ENCODE data around the gene TSC22D1. TPM values are rescaled to one million over a fixed set of nuclear protein-coding genes. Genes with fewer than 3 reads are reported as not detected.

Gene TSC22D1
- total RNA-seq, 4 donors from 2014 or later = 177 to 798 (median 250) TPM

DNA sequence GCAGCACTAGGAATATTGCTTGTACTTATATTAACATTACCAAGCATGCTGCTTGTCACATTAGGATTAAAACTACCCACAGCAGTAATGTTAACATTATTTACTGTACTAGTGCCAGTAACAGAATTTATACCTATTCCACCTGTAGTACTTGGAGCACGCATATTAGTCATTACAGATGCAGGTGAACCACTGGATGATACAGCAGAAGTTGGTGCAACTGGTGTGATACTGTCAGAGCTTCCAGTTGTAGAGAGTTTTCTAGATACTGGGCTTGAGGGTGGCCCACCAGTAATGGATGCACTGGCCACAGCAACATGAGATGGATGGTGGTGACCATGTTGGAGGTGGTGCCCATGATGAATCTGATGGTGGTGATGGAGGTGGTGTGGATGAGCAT, 1.1 kb downstream of the TSC22D1 start:
- Histone ChIP-seq H3K4me1 (peaks cover 8 to 50% (median 25%) of the 10 kb centered on the region in 4 donors), H3K36me3 (no peaks in the 10 kb centered on the region), H3K27me3 (no peaks in the 10 kb centered on the region), H3K27ac (peak overlapping the region in 3 of 4 donors; percentile 98 to 99 (median 99)), H3K9me3 (no peaks in the 10 kb centered on the region), H3K4me3 (peak overlapping the region in 3 of 4 donors; percentile 79 to 96 (median 95))
- intact Hi-C loops (cut with DNase I; ENCODE audit: low total_unique reads) (no loop called here), in situ Hi-C loops (cut with MboI; ENCODE audit: low pct_ligation_motif_present in 1 of 4, low pct_unique_long_range_greater_than_20kb in 1 of 4, low sequenced_read_pairs in 3 of 4) (no loop called here)
- no peak for DNase-seq
- WGBS, 2 donors (ENCODE audit: low coverage in 1 of 2) = 100% methylated on average over 1 of the region's 1 CpG; no CpG with 5 or more reads in 1 of the 2 donors
- TF ChIP-seq, protein P1, sequence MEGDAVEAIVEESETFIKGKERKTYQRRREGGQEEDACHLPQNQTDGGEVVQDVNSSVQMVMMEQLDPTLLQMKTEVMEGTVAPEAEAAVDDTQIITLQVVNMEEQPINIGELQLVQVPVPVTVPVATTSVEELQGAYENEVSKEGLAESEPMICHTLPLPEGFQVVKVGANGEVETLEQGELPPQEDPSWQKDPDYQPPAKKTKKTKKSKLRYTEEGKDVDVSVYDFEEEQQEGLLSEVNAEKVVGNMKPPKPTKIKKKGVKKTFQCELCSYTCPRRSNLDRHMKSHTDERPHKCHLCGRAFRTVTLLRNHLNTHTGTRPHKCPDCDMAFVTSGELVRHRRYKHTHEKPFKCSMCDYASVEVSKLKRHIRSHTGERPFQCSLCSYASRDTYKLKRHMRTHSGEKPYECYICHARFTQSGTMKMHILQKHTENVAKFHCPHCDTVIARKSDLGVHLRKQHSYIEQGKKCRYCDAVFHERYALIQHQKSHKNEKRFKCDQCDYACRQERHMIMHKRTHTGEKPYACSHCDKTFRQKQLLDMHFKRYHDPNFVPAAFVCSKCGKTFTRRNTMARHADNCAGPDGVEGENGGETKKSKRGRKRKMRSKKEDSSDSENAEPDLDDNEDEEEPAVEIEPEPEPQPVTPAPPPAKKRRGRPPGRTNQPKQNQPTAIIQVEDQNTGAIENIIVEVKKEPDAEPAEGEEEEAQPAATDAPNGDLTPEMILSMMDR (IDR thresholded peaks at IDR 0.05) = no peak
- TF ChIP-seq POLR2A (IDR thresholded peaks at IDR 0.05) = no peak
- no peak for TF ChIP-seq POLR2AphosphoS5 (IDR thresholded peaks at IDR 0.05)
- TF ChIP-seq EP300 (IDR thresholded peaks at IDR 0.05; ENCODE audit: low read depth) = no peak

DNA sequence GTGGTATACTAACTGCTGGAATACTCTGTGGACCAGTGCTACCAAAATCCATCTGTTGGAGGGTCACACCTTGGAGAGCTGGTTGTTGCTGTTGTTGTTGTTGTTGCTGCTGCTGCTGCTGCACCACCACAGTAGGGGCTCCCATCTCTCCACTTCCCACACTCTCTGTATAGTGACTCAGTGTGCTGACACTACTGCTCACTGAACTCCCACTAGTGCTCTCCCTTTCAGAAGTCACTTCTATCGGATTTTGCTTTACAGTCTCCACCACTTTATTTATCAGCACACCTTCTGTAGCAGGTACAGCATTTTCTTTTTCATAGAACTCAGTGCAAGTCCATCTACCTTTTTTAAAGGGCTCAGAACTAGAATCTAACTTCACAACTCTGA, 1.7 kb downstream of the TSC22D1 start:
- H3K36me3 ChIP-seq = no peaks in the 10 kb centered on the region
- WGBS, 2 donors (ENCODE audit: low coverage in 1 of 2) = 79 to 83% methylated on average over 1 of the region's 1 CpG
- TF ChIP-seq EP300 (IDR thresholded peaks at IDR 0.05; ENCODE audit: low read depth) (no peak), POLR2A (IDR thresholded peaks at IDR 0.05) (no peak)
- TF ChIP-seq, protein P1 (IDR thresholded peaks at IDR 0.05) = no peak
- in situ Hi-C loops (cut with MboI; ENCODE audit: low pct_ligation_motif_present in 1 of 4, low pct_unique_long_range_greater_than_20kb in 1 of 4, low sequenced_read_pairs in 3 of 4) = no loop called here
- no peak for DNase-seq
- H3K27me3 ChIP-seq = no peaks in the 10 kb centered on the region
- H3K4me1 ChIP-seq = peaks cover 8 to 50% (median 25%) of the 10 kb centered on the region in 4 donors
- H3K4me3 ChIP-seq = peak overlapping the region in 1 of 4 donors; percentile 79
- H3K27ac ChIP-seq = no peak overlapping the region
- intact Hi-C loops (cut with DNase I; ENCODE audit: low total_unique reads) = loop anchor here (5.0 kb wide), 1 partner anchor 1307 kb away; no protein-coding TSS in a partner anchor
- H3K9me3 ChIP-seq = no peaks in the 10 kb centered on the region

DNA sequence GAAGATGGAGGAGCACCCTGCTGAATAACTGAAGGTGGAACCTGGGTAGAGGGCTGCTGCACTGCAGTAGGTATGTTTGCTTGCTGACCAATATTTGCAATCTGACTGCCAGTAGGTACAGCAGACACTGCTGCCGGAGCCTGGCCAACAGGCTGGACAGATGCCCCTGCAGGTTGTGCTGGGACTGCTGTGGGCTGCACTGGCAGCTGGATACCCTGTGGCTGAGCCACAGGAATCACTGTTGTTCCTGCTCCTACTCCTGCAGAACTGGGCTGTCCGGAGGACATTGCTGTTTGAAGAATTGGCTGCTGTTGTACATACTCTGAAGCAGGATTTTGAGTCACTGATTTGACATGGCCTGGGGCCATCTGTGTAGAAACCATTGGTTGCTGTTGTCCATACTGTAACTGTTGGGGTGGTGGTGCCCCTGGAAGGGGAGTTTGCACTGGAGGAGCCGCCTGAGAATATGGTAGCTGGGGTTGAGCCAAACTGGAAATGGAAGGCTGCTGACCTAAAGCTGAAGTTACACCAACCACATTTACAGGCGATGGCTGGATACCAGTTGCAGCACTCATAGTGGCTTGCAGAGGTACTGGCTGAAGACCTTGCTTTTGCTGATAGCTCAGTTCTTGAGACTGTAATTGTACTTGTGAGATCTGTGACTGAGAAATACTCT, 2.2 kb downstream of the TSC22D1 start:
- Histone ChIP-seq H3K27me3 (no peaks in the 10 kb centered on the region), H3K27ac (no peak overlapping the region), H3K9me3 (no peaks in the 10 kb centered on the region), H3K4me1 (peaks cover 8 to 50% (median 25%) of the 10 kb centered on the region in 4 donors), H3K4me3 (peak overlapping the region in 1 of 4 donors; percentile 0), H3K36me3 (no peaks in the 10 kb centered on the region)
- intact Hi-C loops (cut with DNase I; ENCODE audit: low total_unique reads) (loop anchor here (5.0 kb wide), 1 partner anchor 1307 kb away; no protein-coding TSS in a partner anchor), in situ Hi-C loops (cut with MboI; ENCODE audit: low pct_ligation_motif_present in 1 of 4, low pct_unique_long_range_greater_than_20kb in 1 of 4, low sequenced_read_pairs in 3 of 4) (no loop called here)
- TF ChIP-seq POLR2A (IDR thresholded peaks at IDR 0.05) = no peak
- TF ChIP-seq, protein P1 (IDR thresholded peaks at IDR 0.05) = peak; percentile 8 to 40 (median 25)
- no peak for DNase-seq
- 88% methylated on average over 3 of the region's 4 CpGs; no CpG with 5 or more reads in 1 of the 2 donors for WGBS, 2 donors (ENCODE audit: low coverage in 1 of 2)

DNA sequence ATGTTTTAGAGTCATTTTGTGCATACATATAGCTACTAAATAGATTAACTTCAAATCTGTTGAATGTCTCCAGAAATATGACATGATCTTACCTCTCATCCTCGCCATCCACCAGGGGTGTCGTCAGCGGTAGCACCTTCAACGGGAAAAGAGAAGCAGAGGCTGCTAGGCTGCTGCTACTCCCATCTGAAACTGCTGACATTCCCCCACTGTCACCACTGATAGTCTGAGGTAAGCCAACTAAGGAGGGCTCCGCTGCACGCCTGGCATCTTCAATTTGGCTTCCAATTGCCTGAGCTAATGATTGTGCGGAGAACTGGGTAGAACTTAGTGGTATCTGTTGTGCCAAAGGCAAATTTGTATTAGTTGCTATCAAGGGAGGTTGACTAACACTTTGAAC, 3.1 kb downstream of the TSC22D1 start:
- intact Hi-C loops (cut with DNase I; ENCODE audit: low total_unique reads) = loop anchor here (5.0 kb wide), 1 partner anchor 1306 kb away; no protein-coding TSS in a partner anchor
- DNase-seq = no peak
- H3K27me3 ChIP-seq = no peaks in the 10 kb centered on the region
- H3K9me3 ChIP-seq = no peaks in the 10 kb centered on the region
- TF ChIP-seq POLR2A (IDR thresholded peaks at IDR 0.05) = no peak
- TF ChIP-seq, protein P1 (IDR thresholded peaks at IDR 0.05) = no peak
- no peak for TF ChIP-seq POLR2AphosphoS5 (IDR thresholded peaks at IDR 0.05)
- no peak for TF ChIP-seq EP300 (IDR thresholded peaks at IDR 0.05; ENCODE audit: low read depth)
- in situ Hi-C loops (cut with MboI; ENCODE audit: low pct_ligation_motif_present in 1 of 4, low pct_unique_long_range_greater_than_20kb in 1 of 4, low sequenced_read_pairs in 3 of 4) = no loop called here
- peaks cover 8 to 45% (median 20%) of the 10 kb centered on the region in 4 donors for H3K4me1 ChIP-seq
- WGBS, 2 donors (ENCODE audit: low coverage in 1 of 2) = 84 to 94% methylated on average over 4 to 7 of the region's 7 CpGs
- H3K27ac ChIP-seq = no peak overlapping the region
- no peaks in the 10 kb centered on the region for H3K36me3 ChIP-seq
- H3K4me3 ChIP-seq = peak overlapping the region in 1 of 4 donors; percentile 13

Measured in transverse colon (tissue), 4 donors.